Body of pancreas (tissue), 4 donors: ENCODE measurements around the gene NFATC2.

ENCODE experiments used
- CTCF ChIP-seq, 7 experiments: fragments of 450-650 bp in 4 of 7; fragments of 200-600 bp in 3 of 7; sonication (generic) in 3 of 7; IDR thresholded peaks; one replicate each; pipeline ENCODE4 v1.5.1; 2016 to 2019; ENCODE audit warnings: antibody characterized with exemption in 7 of 7
- POLR2A ChIP-seq, 3 donors: fragments of 450-650 bp; IDR thresholded peaks; one replicate each; pipeline ENCODE4 v1.6.1; 2016; ENCODE audit warnings: antibody characterized with exemption in 3 of 3, mild to moderate bottlenecking in 2 of 3

GRCh38 chr20:51513545-51513944 is 29.0 kb downstream of the NFATC2 start:
- TF ChIP-seq POLR2A (IDR thresholded peaks at IDR 0.05) (no peak), CTCF (IDR thresholded peaks at IDR 0.05) (no peak)
